NCI-H2196 (cell line): Measurements from ENCODE around the gene TNFRSF17.

Experiments used
- DNase-seq: peaks from one replicate; lab custom pipeline; 2025; ENCODE audit not compliant: unreplicated experiment; lab: John Stamatoyannopoulos, UW

The TNFRSF17 gene

GRCh38 chr16:12002447-12003006, 37.5 kb downstream of the TNFRSF17 start:
- no peak for DNase-seq

- DNase-seq: no peak
These were observed 41.6 kb downstream of the TNFRSF17 start for GRCh38 chr16:12006637-12007036.

- DNase-seq: no peak
These were observed 44.5 kb downstream of the TNFRSF17 start for GRCh38 chr16:12009462-12009861.

GRCh38 chr16:12009922-12010321, 44.9 kb downstream of the TNFRSF17 start:
- DNase-seq: no peak

DNA sequence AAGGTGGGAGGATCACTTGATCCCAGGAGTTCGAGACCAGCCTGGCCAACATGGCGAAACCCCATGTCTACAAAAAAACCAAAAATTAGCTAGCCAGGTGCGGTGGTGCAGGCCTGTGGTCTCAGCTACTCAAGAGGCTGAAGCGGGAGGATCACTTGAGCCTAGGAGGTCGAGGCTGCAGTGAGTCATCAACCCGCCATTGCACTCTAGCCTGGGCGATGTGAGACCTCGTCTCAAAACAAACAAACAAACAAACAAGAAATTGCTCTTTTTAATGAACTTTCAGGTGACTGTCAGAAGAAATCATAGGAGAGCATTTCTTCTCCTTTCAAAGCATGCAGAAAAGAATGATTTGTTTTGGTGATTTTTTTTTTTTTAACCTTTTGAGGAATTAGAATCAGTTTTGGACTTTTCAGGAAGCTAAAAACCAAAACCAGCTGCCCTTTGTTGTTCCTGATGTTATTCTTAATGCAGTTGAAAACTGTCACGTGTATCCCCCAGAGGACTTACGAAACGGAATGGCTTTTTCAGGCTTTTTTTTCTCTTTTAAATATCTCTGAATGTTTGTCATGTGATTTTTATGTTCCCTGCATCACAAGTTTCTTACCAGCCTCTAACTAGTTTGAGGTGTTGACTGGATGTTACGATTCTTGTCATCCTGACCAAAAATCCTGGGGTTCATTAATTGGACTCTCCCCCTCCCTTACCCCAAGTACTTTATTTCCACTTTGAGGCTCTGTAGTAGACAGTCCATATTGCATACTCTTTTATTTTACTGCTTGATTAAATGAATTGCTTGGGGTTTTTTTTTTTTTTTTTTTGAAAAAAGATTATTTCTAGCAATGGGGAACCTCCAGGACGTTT, 45.6 kb downstream of the TNFRSF17 start:
- no peak for DNase-seq

DNA sequence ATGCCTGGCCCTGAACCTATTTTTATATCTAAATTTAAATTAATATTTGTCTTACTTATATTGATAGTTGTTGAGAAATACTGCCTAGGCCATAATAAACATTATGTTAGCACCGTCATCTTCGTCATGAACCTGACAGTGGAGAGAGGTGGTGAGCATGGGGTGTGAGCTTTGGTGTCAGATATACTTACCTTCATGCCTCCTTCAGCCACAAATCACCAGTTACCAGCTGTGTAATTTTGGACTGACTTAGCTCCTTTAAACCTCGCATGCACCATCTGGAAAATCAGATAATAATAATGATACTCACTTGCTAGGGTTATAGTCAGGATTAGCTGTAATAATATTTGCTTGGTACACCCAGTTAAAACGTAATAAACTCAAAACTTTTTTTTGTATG, 46.6 kb downstream of the TNFRSF17 start:
- no peak for DNase-seq

DNA sequence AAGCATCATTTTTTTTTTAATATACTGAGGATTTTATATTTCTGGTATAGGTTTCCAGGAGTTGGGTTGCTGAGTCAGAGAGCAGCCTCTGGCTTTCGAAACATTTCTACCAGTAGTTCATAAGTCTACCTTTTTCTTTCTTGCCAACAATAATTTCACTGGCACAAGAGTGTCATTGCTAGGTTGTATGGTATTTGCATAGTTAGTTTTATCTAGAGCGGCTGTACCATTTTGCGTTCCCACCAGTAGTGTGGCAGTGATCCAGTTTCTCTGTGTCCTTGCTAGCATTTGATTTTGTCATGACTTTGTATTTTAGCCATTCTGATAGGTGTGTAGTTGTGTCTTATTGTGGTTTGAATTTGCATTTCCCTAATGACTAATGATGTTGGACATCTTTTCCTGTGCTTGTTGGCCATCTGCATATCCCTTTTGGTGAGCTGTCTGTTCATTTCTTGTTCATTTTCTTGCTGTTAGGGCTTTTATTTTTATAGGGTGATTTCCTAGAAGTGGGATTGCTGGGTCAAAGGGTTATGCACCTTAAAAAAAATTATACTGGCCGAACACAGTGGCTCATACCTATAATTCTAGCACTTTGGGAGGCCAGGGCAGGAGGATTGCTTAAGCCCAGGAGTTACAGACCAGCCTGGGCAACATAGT, 51.4 kb downstream of the TNFRSF17 start:
- no peak for DNase-seq

GRCh38 chr16:12017558-12017957, 52.5 kb downstream of the TNFRSF17 start:
- no peak for DNase-seq
